Lung (tissue), 12 donors: ENCODE results near the gene TRNAU1AP. TPM values are rescaled to one million over a fixed set of nuclear protein-coding genes. Genes with fewer than 3 reads are reported as not detected.
A peak's percentile ranks its signal among the peaks of the same experiment; 100 is the strongest.
"Not testable (repeated sequence)": the region's sequence is repeated elsewhere in the genome, so short reads cannot be mapped to it uniquely, and the experiment has no call there.

Experiments used
- ATAC-seq: fragments of 200-7000 bp; cut with Tn5 transposase; one replicate; pipeline ENCODE4 v1.9.1; 2020; ENCODE audit warnings: moderate number of reproducible peaks; ENCODE audit not compliant: insufficient read depth, low FRiP score
- DNase-seq, 3 donors: peaks; one replicate each; pipeline ENCODE4 v3.0.0-alpha.2; 2013 to 2017
- H3K27ac ChIP-seq, 2 donors: one replicate each; pipeline ENCODE4 v1.5.1; 2013; ENCODE audit warnings: mild to moderate bottlenecking in 2 of 2, moderate library complexity in 2 of 2, control low read depth in 1 of 2, inconsistent platforms in 1 of 2, low read depth in 1 of 2, low read length in 1 of 2
- H3K27me3 ChIP-seq, 3 donors: one replicate each; pipeline ENCODE4 v1.5.1; 2013; ENCODE audit warnings: low read length in 2 of 3; ENCODE audit not compliant: control insufficient read depth in 3 of 3, insufficient read depth in 3 of 3
- H3K36me3 ChIP-seq, 4 donors: one replicate each; pipeline ENCODE4 v1.5.1; 2013; ENCODE audit warnings: low read length in 4 of 4, mild to moderate bottlenecking in 1 of 4, moderate library complexity in 1 of 4; ENCODE audit not compliant: control insufficient read depth in 4 of 4, insufficient read depth in 4 of 4
- H3K4me1 ChIP-seq, 5 donors: one replicate each; pipeline ENCODE4 v1.5.1; 2013; ENCODE audit warnings: low read length in 5 of 5, mild to moderate bottlenecking in 2 of 5, moderate library complexity in 1 of 5; ENCODE audit not compliant: control insufficient read depth in 5 of 5, insufficient read depth in 5 of 5
- H3K4me3 ChIP-seq: one replicate; pipeline ENCODE4 v1.5.1; 2013; ENCODE audit warnings: mild to moderate bottlenecking, control low read depth, moderate library complexity
- H3K9ac ChIP-seq, 2 donors: one replicate each; pipeline ENCODE4 v1.5.1; 2013; ENCODE audit warnings: low read length in 2 of 2, control low read depth in 1 of 2; ENCODE audit not compliant: insufficient read depth in 1 of 2
- H3K9me3 ChIP-seq, 4 donors: one replicate each; pipeline ENCODE4 v1.5.1; 2013; ENCODE audit warnings: low read length in 3 of 4, mild to moderate bottlenecking in 1 of 4, moderate library complexity in 1 of 4; ENCODE audit not compliant: control insufficient read depth in 4 of 4, insufficient read depth in 3 of 4
- CTCF ChIP-seq: IDR thresholded peaks from 2 replicates; pipeline ENCODE4 v1.5.1; 2012; ENCODE audit warnings: mild to moderate bottlenecking; ENCODE audit errors: control extremely low read depth, extremely low read depth
- WGBS, 2 donors: extraction: QIAGEN DNeasy Blood & Tissue Kit; methylation state at CpG; one replicate each; pipeline ENCODE4 v1.1.7; 2013; 5-methylcytosine and 5-hydroxymethylcytosine counted together
- polyA plus RNA-seq, 2 donors: library from polyadenylated mRNA; stranded (reverse); fragments of 200-250 nt; gene quantifications; one replicate each; pipeline ENCODE4 v1.2.1, GENCODE V29; 2013
- total RNA-seq, 2 donors: library from RNA; depleted of rRNA in 1 of 2; stranded (reverse); fragments of >200 nt in 1 of 2; gene quantifications; one replicate each; pipeline ENCODE4 v1.2.1, GENCODE V29; 2014 to 2021
- donor health status: control.
- donor health status: control.
- donor health status: Bipolar disorder and iron deficiency.
- donor health status: healthy.
- donor health status: DM: yes; HTN: yes; CAD: no.

The TRNAU1AP gene
- total and polyA plus RNA-seq, 4 donors: 25.4 to 40.2 (median 30.2) TPM

DNA sequence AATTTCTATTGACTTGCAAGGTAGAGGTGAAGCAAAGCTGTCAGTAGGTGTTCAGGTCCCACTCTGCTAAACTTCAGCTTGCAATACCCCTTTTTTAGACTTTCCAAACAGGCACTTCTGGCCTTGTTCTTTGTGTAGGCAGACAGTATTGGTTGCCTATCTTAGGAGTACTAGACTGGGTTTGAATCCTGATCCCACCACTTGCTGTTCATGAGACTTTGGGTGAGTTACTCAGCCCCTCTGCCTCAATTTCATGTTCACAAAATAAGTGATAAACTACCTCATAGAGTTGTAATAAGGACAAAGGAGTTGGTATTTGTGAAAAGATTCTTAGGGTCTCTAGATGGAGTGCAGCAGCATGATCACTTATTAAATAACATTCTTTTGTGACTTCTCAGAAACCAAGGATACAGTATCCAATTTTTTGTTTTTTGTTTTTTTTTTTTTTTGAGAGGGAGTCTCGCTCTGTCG lies 41.9 kb upstream of the TRNAU1AP start:
- Histone ChIP-seq H3K4me1 (peaks cover 9 to 32% (median 15%) of the 10 kb centered on the region in 5 donors), H3K36me3 (peaks cover 28 to 41% (median 38%) of the 10 kb centered on the region in 4 donors), H3K27ac (peak overlapping the region in 1 of 2 donors; percentile 6), H3K27me3 (no peaks in the 10 kb centered on the region), H3K9ac (no peak overlapping the region), H3K4me3 (no peak overlapping the region), H3K9me3 (no peaks in the 10 kb centered on the region)
- no peak for TF ChIP-seq CTCF
- WGBS, 2 donors: 83 to 91% methylated on average over 2 of the region's 2 CpGs
- no peak for ATAC-seq
- no peak for DNase-seq

- H3K27me3 ChIP-seq: no peaks in the 10 kb centered on the region
- WGBS, 2 donors: 81 to 87% methylated on average over 7 of the region's 7 CpGs
- H3K9ac ChIP-seq: no peak overlapping the region
- TF ChIP-seq CTCF: no peak
- DNase-seq: no peak
- H3K36me3 ChIP-seq: peaks cover 28 to 41% (median 37%) of the 10 kb centered on the region in 4 donors
- H3K4me1 ChIP-seq: peaks cover 9 to 27% (median 15%) of the 10 kb centered on the region in 5 donors
- ATAC-seq: no peak
- H3K4me3 ChIP-seq: no peak overlapping the region
- H3K27ac ChIP-seq: no peak overlapping the region
- H3K9me3 ChIP-seq: no peaks in the 10 kb centered on the region
Measured at GRCh38 chr1:28512058-28512611, 40.8 kb upstream of the TRNAU1AP start.

GRCh38 chr1:28514445-28514933 lies 38.4 kb upstream of the TRNAU1AP start:
- not testable (repeated sequence) for ATAC-seq, H3K9me3 ChIP-seq, DNase-seq, H3K27me3 ChIP-seq, H3K9ac ChIP-seq, H3K4me3 ChIP-seq, H3K27ac ChIP-seq
- H3K4me1 ChIP-seq: peaks cover 2 to 20% (median 12%) of the 10 kb centered on the region in 5 donors
- WGBS, 2 donors: 90 to 93% methylated on average over 13 of the region's 13 CpGs
- H3K36me3 ChIP-seq: peaks cover 17 to 24% (median 22%) of the 10 kb centered on the region in 4 donors

GRCh38 chr1:28516518-28516956 lies 36.3 kb upstream of the TRNAU1AP start:
- TF ChIP-seq CTCF: no peak
- Histone ChIP-seq H3K4me1 (peaks cover 0 to 18% (median 6%) of the 10 kb centered on the region in 5 donors), H3K4me3 (no peak overlapping the region), H3K9me3 (no peaks in the 10 kb centered on the region), H3K27me3 (no peaks in the 10 kb centered on the region), H3K27ac (no peak overlapping the region), H3K9ac (no peak overlapping the region), H3K36me3 (peaks cover 6 to 7% (median 6%) of the 10 kb centered on the region in 4 donors)
- DNase-seq: no peak
- 96% methylated on average over 1 of the region's 1 CpG for WGBS, 2 donors
- no peak for ATAC-seq
